SK-N-SH (cell line): ENCODE measurements around the gene PPARD.

Experiments used
- EP300 ChIP-seq, 2 experiments: IDR thresholded peaks; 2 replicates each; pipeline versions ENCODE4 v1.4.0 to v1.6.1; 2012; ENCODE audit warnings: borderline replicate concordance in 1 of 2, low read depth in 1 of 2, low read length in 1 of 2
- GATA2 ChIP-seq: sonication (generic); formaldehyde crosslinking; IDR thresholded peaks from 2 replicates; pipeline ENCODE4 v1.5.0; 2020; ENCODE audit warnings: mild to moderate bottlenecking, missing genetic modification reagents
- JUND ChIP-seq: IDR thresholded peaks from 2 replicates; pipeline ENCODE4 v1.4.0; 2012
- MXI1 ChIP-seq: IDR thresholded peaks from 2 replicates; pipeline ENCODE4 v1.6.1; 2012; ENCODE audit warnings: mild to moderate bottlenecking, low read depth, low read length, improper control_type of control experiment
- RFX5 ChIP-seq: IDR thresholded peaks from 2 replicates; pipeline ENCODE4 v1.6.1; 2012; ENCODE audit warnings: mild to moderate bottlenecking, improper control_type of control experiment, low read length
- TAF1 ChIP-seq: IDR thresholded peaks from 2 replicates; pipeline ENCODE4 v1.6.1; 2012; ENCODE audit warnings: low read depth, mild to moderate bottlenecking, low read length, moderate library complexity, borderline replicate concordance
- TCF12 ChIP-seq: IDR thresholded peaks from 2 replicates; pipeline ENCODE4 v1.4.0; 2012

- TF ChIP-seq MXI1, result no peak
- no peak for TF ChIP-seq TAF1
- TF ChIP-seq GATA2 (CRISPR knock-in tag), result no peak
- no peak for TF ChIP-seq JUND
- TF ChIP-seq RFX5, result no peak
- TF ChIP-seq TCF12, result no peak
- no peak for TF ChIP-seq EP300 (IDR thresholded peaks at IDR 0.05; ENCODE audit: borderline replicate concordance in 1 of 2, low read depth in 1 of 2, low read length in 1 of 2)
Observed at GRCh38 chr6:35406711-35407485, 64.5 kb downstream of the PPARD start.
